GM12874 (cell line): ENCODE data around the gene SPINK14.

Experiments
- TF ChIP-seq, protein P1 (sequence below): IDR thresholded peaks from 2 replicates; pipeline ENCODE4 v1.5.1; 2011; ENCODE audit warnings: low read depth, mild to moderate bottlenecking, control low read depth, low read length, moderate library complexity; ENCODE audit not compliant: insufficient read depth

SPINK14 gene

DNA sequence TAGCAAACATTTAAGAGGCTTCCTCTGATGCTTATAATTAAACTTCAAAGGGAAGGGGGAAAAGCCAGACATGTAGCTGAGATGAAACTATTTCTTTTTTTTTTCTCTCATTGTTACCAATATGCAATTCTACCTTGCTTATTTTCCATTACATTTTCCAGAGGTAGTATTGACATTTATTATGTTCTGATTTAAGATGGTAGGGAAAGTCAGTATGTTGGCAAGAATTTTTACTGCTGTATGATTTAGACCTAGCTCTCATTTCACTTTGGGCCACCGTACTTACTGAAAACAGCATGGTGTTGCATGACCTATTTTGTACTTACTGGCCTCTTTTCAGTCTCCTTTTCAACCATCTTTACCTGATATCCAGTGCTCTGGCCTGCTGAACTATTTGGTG, 24.9 kb downstream of the SPINK14 start:
- TF ChIP-seq, protein P1, sequence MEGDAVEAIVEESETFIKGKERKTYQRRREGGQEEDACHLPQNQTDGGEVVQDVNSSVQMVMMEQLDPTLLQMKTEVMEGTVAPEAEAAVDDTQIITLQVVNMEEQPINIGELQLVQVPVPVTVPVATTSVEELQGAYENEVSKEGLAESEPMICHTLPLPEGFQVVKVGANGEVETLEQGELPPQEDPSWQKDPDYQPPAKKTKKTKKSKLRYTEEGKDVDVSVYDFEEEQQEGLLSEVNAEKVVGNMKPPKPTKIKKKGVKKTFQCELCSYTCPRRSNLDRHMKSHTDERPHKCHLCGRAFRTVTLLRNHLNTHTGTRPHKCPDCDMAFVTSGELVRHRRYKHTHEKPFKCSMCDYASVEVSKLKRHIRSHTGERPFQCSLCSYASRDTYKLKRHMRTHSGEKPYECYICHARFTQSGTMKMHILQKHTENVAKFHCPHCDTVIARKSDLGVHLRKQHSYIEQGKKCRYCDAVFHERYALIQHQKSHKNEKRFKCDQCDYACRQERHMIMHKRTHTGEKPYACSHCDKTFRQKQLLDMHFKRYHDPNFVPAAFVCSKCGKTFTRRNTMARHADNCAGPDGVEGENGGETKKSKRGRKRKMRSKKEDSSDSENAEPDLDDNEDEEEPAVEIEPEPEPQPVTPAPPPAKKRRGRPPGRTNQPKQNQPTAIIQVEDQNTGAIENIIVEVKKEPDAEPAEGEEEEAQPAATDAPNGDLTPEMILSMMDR, result no peak

GRCh38 chr5:148201151-148201550, 32.8 kb downstream of the SPINK14 start:
- TF ChIP-seq, protein P1, result no peak

GRCh38 chr5:148202531-148203203, 34.3 kb downstream of the SPINK14 start, which contains the start of gene SPINK6:
SPINK6 (plus strand) TSS chr5:148203042; CDS start chr5:148203097, 55 bp downstream.
- TF ChIP-seq, protein P1, result no peak

DNA sequence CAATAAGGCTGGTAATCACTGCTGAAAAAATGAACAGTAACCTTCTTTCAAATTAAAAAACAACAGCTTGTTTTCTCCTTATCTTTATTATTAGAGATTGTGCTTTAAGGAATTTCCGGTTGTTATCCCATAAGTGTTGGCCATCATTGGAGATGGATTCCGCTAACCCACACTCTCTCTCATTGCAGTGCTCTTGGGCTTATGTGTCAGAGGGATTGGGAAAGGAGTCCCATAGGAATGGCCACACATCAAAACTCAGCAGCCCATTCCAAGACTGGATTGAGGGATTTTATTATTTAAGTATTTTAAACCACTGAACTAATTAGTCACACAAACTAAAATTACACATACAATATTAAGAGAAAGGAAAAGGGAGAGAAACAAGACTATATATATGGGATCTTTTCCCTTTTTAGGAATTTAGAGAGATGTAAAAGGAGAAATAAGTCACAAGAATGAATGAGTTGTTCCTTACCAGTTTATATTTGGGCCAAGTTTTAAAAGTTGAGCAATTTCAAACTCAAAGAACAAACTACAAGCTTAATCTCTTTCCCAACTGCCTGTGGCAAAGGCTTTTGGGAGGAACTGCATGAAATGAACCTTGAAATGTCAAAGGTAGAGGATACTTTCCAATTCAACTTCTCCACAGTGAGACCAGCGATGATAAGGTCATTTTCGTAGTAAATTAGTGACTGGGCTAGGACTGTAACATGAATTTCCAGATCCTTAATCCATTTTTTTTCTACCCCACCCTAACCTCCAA, 36.9 kb downstream of the SPINK14 start:
- TF ChIP-seq, protein P1, result no peak

GRCh38 chr5:148205865-148206264, 37.5 kb downstream of the SPINK14 start:
- TF ChIP-seq, protein P1, result no peak

DNA sequence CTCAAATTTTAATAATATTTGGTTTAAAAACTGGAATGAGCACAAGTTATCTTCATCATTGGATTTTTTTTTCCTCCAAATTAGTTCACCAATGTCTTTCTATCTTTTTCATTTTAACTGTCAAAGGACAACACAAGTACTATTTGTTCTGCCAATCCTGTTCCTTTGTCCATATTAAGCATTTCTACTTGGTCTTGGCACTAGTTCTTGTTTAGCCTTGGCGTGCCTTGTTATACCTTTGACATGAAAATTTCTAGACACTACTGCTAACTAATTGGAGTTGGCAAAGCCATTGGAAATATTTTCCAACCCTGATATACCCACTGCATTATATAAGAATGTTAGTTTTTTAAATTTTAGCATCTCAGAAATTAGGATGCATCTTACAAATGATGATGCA, 38.3 kb downstream of the SPINK14 start:
- TF ChIP-seq, protein P1, result no peak

DNA sequence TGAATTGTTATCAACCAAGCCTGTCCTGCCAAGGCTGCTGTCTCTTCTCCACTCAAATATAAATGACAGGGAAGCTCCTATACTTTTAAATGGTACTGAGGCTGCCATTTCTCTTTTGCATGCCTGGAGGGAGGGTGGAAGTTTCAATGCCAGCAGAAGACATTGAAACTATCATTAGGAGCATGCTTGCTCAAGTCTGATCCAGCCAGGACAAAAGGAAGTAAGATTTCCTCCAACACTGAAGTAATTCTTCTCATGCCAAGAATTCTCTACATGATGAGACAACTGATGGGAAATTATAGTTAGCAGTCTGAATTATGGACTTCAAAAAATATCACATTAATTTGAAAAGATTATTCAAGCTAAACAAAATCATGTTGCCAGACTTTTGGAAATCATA, 39.9 kb downstream of the SPINK14 start:
- TF ChIP-seq, protein P1, result no peak
